ENCODE measurements around the gene SPINT1. TPM values are rescaled to one million over a fixed set of nuclear protein-coding genes. Genes with fewer than 3 reads are reported as not detected.
A peak's percentile ranks its signal among the peaks of the same experiment; 100 is the strongest.

The SPINT1 gene
- total and polyA plus RNA-seq, 4 experiments from 2014 or later: 3.8 to 5.3 (median 4.0) TPM

- no peaks in the 10 kb centered on the region for H3K27me3 Mint-ChIP-seq
- H3K36me3 Mint-ChIP-seq: peaks cover 24 to 61% of the 10 kb centered on the region in 2 donors
Observed at GRCh38 chr15:40899536-40900207, 55.8 kb downstream of the SPINT1 start.

GRCh38 chr15:40900256-40901052, 56.6 kb downstream of the SPINT1 start:
- no peak for DNase-seq
- Mint-ChIP-seq H3K27me3 (no peaks in the 10 kb centered on the region), H3K36me3 (peaks cover 24 to 56% of the 10 kb centered on the region in 2 donors), H3K27ac (no peak overlapping the region), H3K4me1 (peaks cover 19 to 38% (median 22%) of the 10 kb centered on the region in 4 donors), H3K4me3 (no peak overlapping the region), H3K9me3 (no peaks in the 10 kb centered on the region)
- intact Hi-C loops (cut with micrococcal nuclease): loop anchor here (5.0 kb wide), 2 partner anchors 382 to 432 kb away; partner anchors contain the start of genes NUSAP1 and OIP5
- H3K27me3 ChIP-seq (ENCODE audit: insufficient read depth, low read length): no peaks in the 10 kb centered on the region
- H3K4me3 ChIP-seq (ENCODE audit: low read length in 2 of 2): no peak overlapping the region
- POLR2A ChIA-PET (ENCODE audit: partially characterized antibody): no interaction called here
- peaks cover 12% of the 10 kb centered on the region for H3K4me1 ChIP-seq (ENCODE audit: insufficient read depth, low read length)
- no peak overlapping the region for H3K27ac ChIP-seq (ENCODE audit: low read depth, low read length)
- H3K36me3 ChIP-seq (ENCODE audit: insufficient read depth, low read length): peaks cover 39% of the 10 kb centered on the region
- H3K9me3 ChIP-seq (ENCODE audit: control insufficient read depth in 1 of 2, low read length in 2 of 2): no peaks in the 10 kb centered on the region
- CTCF ChIA-PET (ENCODE audit: partially characterized antibody): interaction anchor here (1.1 to 1.4 kb wide), 4 partner anchors 8 to 121 kb away, joined by 3 to 4 read pairs (median 4); no protein-coding TSS in a partner anchor

More at GRCh38 chr15:40899536-40900207, 55.8 kb downstream of the SPINT1 start:
- Mint-ChIP-seq H3K4me3 (no peak overlapping the region), H3K27ac (no peak overlapping the region), H3K4me1 (peaks cover 25 to 43% (median 28%) of the 10 kb centered on the region in 4 donors), H3K9me3 (no peaks in the 10 kb centered on the region)
- intact Hi-C loops (cut with micrococcal nuclease): loop anchor here (5.0 to 10.0 kb wide), 3 partner anchors 335 to 433 kb away; partner anchors contain the start of genes CCDC32, NUSAP1, OIP5 and RPUSD2
- Histone ChIP-seq H3K4me3 (ENCODE audit: low read length in 2 of 2) (no peak overlapping the region), H3K9me3 (ENCODE audit: control insufficient read depth in 1 of 2, low read length in 2 of 2) (no peaks in the 10 kb centered on the region), H3K27ac (ENCODE audit: low read depth, low read length) (no peak overlapping the region), H3K4me1 (ENCODE audit: insufficient read depth, low read length) (peaks cover 18% of the 10 kb centered on the region), H3K27me3 (ENCODE audit: insufficient read depth, low read length) (no peaks in the 10 kb centered on the region), H3K36me3 (ENCODE audit: insufficient read depth, low read length) (peaks cover 39% of the 10 kb centered on the region)
- ChIA-PET CTCF (ENCODE audit: partially characterized antibody) (interaction anchor here (1.1 to 6.3 kb wide), 4 partner anchors 37 to 122 kb away, joined by 3 to 245 read pairs (median 4); no protein-coding TSS in a partner anchor), POLR2A (ENCODE audit: partially characterized antibody) (no interaction called here)
- DNase-seq: no peak

GRCh38 chr15:40901053-40901443, 57.2 kb downstream of the SPINT1 start:
- ChIA-PET POLR2A (ENCODE audit: partially characterized antibody) (no interaction called here), CTCF (ENCODE audit: partially characterized antibody) (interaction anchor here (1.1 to 1.4 kb wide), 6 partner anchors 9 to 432 kb away, joined by 3 to 4 read pairs (median 3); partner anchors contain the start of genes NUSAP1 and OIP5)
- no peak overlapping the region for H3K27ac ChIP-seq (ENCODE audit: low read depth, low read length)
- Mint-ChIP-seq H3K27ac (no peak overlapping the region), H3K4me1 (peaks cover 15 to 32% (median 18%) of the 10 kb centered on the region in 4 donors), H3K9me3 (no peaks in the 10 kb centered on the region), H3K36me3 (peaks cover 24 to 54% of the 10 kb centered on the region in 2 donors), H3K27me3 (no peaks in the 10 kb centered on the region), H3K4me3 (no peak overlapping the region)
- no peaks in the 10 kb centered on the region for H3K9me3 ChIP-seq (ENCODE audit: control insufficient read depth in 1 of 2, low read length in 2 of 2)
- peaks cover 6% of the 10 kb centered on the region for H3K4me1 ChIP-seq (ENCODE audit: insufficient read depth, low read length)
- DNase-seq: no peak
- H3K27me3 ChIP-seq (ENCODE audit: insufficient read depth, low read length): no peaks in the 10 kb centered on the region
- intact Hi-C loops (cut with micrococcal nuclease): loop anchor here (5.0 kb wide), 2 partner anchors 381 to 431 kb away; partner anchors contain the start of genes NUSAP1 and OIP5
- H3K4me3 ChIP-seq (ENCODE audit: low read length in 2 of 2): no peak overlapping the region
- H3K36me3 ChIP-seq (ENCODE audit: insufficient read depth, low read length): peaks cover 39% of the 10 kb centered on the region

DNA sequence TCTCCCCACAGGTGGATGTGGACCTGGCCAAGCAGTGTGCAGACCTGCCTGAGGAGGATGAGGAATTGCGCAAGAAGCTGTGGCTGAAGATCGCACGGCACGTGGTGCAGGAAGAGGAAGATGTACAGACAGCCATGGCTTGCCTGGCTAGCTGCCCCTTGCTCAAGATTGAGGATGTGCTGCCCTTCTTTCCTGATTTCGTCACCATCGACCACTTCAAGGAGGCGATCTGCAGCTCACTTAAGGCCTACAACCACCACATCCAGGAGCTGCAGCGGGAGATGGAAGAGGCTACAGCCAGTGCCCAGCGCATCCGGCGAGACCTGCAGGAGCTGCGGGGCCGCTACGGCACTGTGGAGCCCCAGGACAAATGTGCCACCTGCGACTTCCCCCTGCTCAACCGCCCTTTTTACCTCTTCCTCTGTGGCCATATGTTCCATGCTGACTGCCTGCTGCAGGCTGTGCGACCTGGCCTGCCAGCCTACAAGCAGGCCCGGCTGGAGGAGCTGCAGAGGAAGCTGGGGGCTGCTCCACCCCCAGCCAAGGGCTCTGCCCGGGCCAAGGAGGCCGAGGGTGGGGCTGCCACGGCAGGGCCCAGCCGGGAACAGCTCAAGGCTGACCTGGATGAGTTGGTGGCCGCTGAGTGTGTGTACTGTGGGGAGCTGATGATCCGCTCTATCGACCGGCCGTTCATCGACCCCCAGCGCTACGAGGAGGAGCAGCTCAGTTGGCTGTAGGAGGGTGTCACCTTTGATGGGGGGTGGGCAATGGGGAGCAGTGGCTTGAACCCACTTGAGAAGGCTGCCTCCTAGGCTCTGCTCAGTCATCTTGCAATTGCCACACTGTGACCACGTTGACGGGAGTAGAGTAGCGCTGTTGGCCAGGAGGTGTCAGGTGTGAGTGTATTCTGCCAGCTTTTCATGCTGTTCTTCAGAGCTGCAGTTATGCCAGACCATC, 59.0 kb downstream of the SPINT1 start:
- H3K27me3 Mint-ChIP-seq: no peaks in the 10 kb centered on the region
- intact Hi-C loops (cut with micrococcal nuclease): loop anchor here (5.0 kb wide), 2 partner anchors 379 to 429 kb away; partner anchors contain the start of genes NUSAP1 and OIP5
- H3K27ac Mint-ChIP-seq: peak overlapping the region in 4 of 7 donors; percentile 53 to 75 (median 65)
- H3K9me3 Mint-ChIP-seq: no peaks in the 10 kb centered on the region
- Histone ChIP-seq H3K4me3 (ENCODE audit: low read length in 2 of 2) (no peak overlapping the region), H3K27me3 (ENCODE audit: insufficient read depth, low read length) (no peaks in the 10 kb centered on the region), H3K9me3 (ENCODE audit: control insufficient read depth in 1 of 2, low read length in 2 of 2) (no peaks in the 10 kb centered on the region), H3K4me1 (ENCODE audit: insufficient read depth, low read length) (peaks cover 18% of the 10 kb centered on the region), H3K27ac (ENCODE audit: low read depth, low read length) (no peak overlapping the region), H3K36me3 (ENCODE audit: insufficient read depth, low read length) (peaks cover 39% of the 10 kb centered on the region)
- ChIA-PET POLR2A (ENCODE audit: partially characterized antibody) (interaction anchor here (1.8 to 2.0 kb wide), 2 partner anchors 8 to 28 kb away, joined by 4 to 13 read pairs; partner anchors contain the start of gene VPS18), CTCF (ENCODE audit: partially characterized antibody) (interaction anchor here (0.7 to 9.0 kb wide), 14 partner anchors 7 to 430 kb away, joined by 3 to 102 read pairs (median 4); partner anchors contain the start of genes CHAC1, DLL4, NUSAP1 and OIP5)
- peaks cover 14 to 39% (median 23%) of the 10 kb centered on the region in 4 donors for H3K4me1 Mint-ChIP-seq
- peak overlapping the region in 1 of 8 donors; percentile 20 for H3K4me3 Mint-ChIP-seq
- H3K36me3 Mint-ChIP-seq: peaks cover 17 to 45% of the 10 kb centered on the region in 2 donors
- DNase-seq: no peak

DNA sequence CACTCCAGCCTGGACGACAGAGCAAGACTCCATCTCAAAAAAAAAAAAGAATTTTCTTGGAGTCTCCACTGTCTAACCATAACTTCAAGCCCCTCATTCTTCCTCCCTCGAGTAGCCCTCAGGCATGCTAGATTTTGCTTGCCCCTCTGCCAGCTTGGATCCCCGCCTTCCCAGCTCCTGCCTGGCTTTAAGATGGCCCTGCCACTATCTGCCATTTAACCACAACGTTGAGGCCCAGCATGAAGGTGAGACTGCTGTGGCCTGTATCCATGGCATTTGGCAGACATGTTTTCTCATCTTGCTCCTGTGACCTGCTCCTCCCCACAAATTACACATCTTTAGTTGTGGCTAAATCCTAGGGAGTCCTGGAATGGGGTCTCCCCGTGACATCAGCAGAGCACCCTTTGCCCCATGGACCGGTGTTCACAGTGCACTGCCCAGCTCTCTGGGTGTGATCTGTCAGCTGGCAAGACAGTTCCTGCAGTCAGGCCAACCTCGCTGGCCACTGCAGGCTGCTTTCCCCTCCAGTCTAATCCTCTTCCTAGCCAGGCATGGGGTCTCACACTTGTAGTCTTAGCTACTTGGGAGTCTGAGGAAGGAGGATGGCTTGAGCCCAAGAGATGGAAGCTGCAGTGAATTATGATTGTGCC, 60.8 kb downstream of the SPINT1 start:
- Histone ChIP-seq H3K4me1 (ENCODE audit: insufficient read depth, low read length) (peaks cover 20% of the 10 kb centered on the region), H3K27ac (ENCODE audit: low read depth, low read length) (no peak overlapping the region), H3K9me3 (ENCODE audit: control insufficient read depth in 1 of 2, low read length in 2 of 2) (no peaks in the 10 kb centered on the region), H3K36me3 (ENCODE audit: insufficient read depth, low read length) (peaks cover 27% of the 10 kb centered on the region), H3K27me3 (ENCODE audit: insufficient read depth, low read length) (no peaks in the 10 kb centered on the region), H3K4me3 (ENCODE audit: low read length in 2 of 2) (no peak overlapping the region)
- ChIA-PET POLR2A (ENCODE audit: partially characterized antibody) (interaction anchor here (0.6 to 3.8 kb wide), 6 partner anchors 9 to 211 kb away, joined by 3 to 17 read pairs (median 4); partner anchors contain the start of genes INO80 and VPS18), CTCF (ENCODE audit: partially characterized antibody) (interaction anchor here (0.6 to 9.0 kb wide), 29 partner anchors 9 to 601 kb away, joined by 3 to 102 read pairs (median 4); partner anchors contain the start of genes DNAJC17, VPS18 and ZFYVE19)
- Mint-ChIP-seq H3K9me3 (no peaks in the 10 kb centered on the region), H3K4me1 (peaks cover 13 to 41% (median 25%) of the 10 kb centered on the region in 4 donors), H3K27me3 (no peaks in the 10 kb centered on the region), H3K36me3 (peaks cover 12 to 34% of the 10 kb centered on the region in 2 donors), H3K4me3 (no peak overlapping the region), H3K27ac (peak overlapping the region in 3 of 7 donors; percentile 15 to 81 (median 73))
- intact Hi-C loops (cut with micrococcal nuclease): loop anchor here (1.0 to 5.0 kb wide), 6 partner anchors 10 to 428 kb away; partner anchors contain the start of genes INO80, NUSAP1, OIP5 and VPS18
- DNase-seq: no peak
